Sigmoid colon (tissue), 3 donors: Measurements from ENCODE around the gene RPS27.
A peak's percentile ranks its signal among the peaks of the same experiment; 100 is the strongest.

Experiments
- CTCF ChIP-seq, 4 experiments: fragments of 450-650 bp in 3 of 4; fragments of 200-600 bp in 1 of 4; IDR thresholded peaks; one replicate each; pipeline ENCODE4 v1.5.1; 2016 to 2019; ENCODE audit warnings: antibody characterized with exemption in 4 of 4, mild to moderate bottlenecking in 3 of 4, moderate library complexity in 2 of 4
- POLR2A ChIP-seq, 2 donors: fragments of 450-650 bp; IDR thresholded peaks; one replicate each; pipeline ENCODE4 v1.6.1; 2016; ENCODE audit warnings: antibody characterized with exemption in 2 of 2, mild to moderate bottlenecking in 2 of 2, moderate library complexity in 2 of 2

- TF ChIP-seq POLR2A (IDR thresholded peaks at IDR 0.05): peak; percentile 99 to 100
- no peak for TF ChIP-seq CTCF (IDR thresholded peaks at IDR 0.05)
Observed at GRCh38 chr1:153990468-153991150, at the start of gene RPS27.
